Stimulated activated CD4-positive, alpha-beta T cell treated with anti-CD3 and anti-CD28 coated beads, Interleukin-15, amount 100 ng/mL, for 48 hours (primary cell): Measurements from ENCODE around the gene SPTBN4.
"Not testable (repeated sequence)": the region's sequence is repeated elsewhere in the genome, so short reads cannot be mapped to it uniquely, and the experiment has no call there.

Experiments
- DNase-seq, 2 donors: peaks; one replicate each; pipeline ENCODE4 v3.0.0-alpha.2; 2020; ENCODE audit warnings: low read depth in 2 of 2

Gene SPTBN4

DNA sequence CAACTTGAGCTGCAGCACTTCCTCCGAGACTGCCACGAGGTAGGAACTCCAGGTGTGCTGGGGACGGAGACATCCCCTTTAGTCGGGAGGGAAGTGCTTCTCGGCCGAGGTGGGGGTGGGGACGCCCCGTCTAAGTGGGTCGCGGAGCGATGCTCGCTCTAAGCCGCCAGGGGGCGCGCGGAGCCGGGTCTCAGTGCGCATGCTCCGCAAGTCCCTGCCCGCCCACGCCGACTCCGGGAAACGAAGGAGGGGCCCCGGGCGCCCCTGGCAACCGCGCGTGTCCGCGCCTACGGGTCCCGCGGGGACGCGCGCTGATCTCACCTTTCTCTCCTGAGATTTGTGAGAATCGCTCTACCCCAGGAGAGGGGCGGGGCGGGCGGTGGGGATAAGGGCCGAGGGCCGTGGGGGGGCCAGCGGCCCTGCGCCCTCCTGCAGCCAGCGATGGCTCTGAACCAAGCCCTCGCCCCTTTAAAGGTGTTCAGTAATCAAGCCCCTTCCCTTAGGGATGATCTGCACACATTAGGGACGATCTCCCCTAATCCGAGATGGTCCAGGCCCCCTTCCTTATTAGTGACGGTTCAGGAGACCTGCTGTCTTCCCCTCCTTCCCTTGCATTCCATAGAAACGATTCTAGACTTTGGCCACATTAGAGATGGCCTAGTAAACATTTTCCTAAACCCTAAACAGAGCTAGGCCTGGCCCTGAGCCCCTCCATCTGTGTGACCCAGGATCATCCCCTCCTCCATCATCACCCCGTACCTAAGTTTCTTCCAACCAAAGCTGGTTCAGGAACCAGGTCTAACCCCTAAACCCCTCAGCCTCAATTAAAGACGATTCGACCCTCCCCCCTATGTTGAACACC, 62.5 kb downstream of the SPTBN4 start:
- peak; percentile 75 to 82 for DNase-seq

DNA sequence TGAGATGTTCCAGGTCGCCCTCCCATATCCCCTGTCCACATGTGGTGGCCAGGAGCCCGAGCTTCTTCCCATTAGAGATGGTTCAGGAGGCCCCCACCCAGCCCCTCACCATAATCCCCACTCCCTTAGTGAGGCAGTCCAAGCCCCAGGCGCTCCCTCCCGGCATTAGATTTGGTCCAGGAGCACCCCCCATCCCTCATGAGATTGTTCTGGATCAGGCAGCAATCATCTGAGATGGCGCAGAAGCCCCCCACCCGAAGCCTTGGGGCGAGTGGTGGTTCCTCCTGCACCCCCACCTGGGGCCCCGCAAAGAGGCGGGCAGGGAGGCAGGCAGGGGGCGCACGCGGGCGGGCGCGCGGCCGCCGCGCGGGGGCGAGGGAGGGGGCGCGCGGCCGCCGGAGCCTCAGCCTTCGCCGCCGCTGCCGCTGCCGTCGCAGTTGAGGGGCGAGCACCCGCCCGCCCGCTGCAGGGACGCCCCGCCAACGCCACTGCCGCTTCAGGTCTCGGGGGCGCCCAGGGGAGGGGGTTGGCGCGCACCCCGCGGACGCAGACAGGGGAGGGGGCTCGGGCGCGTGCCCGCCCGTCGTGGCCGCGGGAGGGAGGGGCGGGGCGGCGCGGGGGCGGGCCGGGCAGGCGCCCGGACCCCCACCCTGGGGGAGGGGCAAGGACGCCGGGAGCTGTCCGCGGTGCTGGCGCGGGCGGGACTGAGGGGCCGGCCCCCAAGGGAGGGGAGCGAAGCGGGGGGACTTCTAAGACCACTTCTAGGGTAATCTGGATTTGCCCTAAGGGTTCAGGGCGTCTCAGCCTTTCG, 63.5 kb downstream of the SPTBN4 start:
- no peak for DNase-seq

- DNase-seq, result no peak
Measured at GRCh38 chr19:40533508-40533907, 66.7 kb downstream of the SPTBN4 start.

DNA sequence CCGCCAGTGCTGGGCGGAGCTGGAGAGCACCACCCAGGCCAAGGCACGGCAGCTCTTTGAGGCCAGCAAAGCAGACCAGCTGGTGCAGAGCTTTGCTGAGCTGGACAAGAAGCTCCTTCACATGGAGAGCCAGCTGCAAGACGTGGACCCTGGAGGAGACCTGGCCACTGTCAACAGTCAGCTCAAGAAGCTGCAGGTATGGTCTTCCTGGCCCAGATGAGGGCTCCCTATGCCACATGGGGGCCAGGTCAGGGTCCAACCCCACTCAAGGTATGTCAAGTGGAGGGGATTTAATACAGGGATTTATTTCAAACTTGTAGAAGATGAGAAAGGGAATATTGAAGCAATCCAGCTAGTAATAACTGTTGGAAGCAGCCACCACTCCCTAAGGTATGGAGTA, 67.3 kb downstream of the SPTBN4 start:
- DNase-seq, result no peak

GRCh38 chr19:40539070-40539469, 72.3 kb downstream of the SPTBN4 start:
- no peak for DNase-seq

GRCh38 chr19:40542202-40542859, 75.5 kb downstream of the SPTBN4 start:
- no peak for DNase-seq

DNA sequence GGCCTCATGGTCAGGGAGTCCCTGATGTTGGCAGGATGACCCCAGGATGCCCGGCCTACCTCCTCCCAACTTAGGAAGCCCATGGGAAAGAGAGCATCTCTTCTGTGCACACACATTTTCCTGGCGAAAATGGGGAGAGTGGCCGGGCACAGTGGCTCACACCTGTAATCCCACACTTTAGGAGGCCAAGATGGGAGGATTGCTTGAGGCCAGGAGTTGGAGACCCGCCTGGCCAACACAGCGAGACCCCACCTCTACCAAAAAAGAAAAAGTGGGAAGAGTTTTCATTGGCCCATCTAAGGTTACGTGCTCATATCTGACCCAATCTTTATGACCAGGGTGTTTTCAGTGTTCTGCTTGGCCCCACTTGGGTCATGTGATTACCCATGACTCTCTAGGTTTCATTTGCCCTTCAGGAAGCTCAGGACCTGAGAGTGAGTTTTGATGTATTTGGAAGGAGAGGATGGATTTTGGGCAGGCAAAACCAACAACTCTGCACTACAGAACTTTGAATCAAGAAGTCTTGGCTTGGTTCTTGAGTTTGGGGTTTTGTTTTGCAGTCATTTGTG, 76.3 kb downstream of the SPTBN4 start:
- DNase-seq, result no peak

DNA sequence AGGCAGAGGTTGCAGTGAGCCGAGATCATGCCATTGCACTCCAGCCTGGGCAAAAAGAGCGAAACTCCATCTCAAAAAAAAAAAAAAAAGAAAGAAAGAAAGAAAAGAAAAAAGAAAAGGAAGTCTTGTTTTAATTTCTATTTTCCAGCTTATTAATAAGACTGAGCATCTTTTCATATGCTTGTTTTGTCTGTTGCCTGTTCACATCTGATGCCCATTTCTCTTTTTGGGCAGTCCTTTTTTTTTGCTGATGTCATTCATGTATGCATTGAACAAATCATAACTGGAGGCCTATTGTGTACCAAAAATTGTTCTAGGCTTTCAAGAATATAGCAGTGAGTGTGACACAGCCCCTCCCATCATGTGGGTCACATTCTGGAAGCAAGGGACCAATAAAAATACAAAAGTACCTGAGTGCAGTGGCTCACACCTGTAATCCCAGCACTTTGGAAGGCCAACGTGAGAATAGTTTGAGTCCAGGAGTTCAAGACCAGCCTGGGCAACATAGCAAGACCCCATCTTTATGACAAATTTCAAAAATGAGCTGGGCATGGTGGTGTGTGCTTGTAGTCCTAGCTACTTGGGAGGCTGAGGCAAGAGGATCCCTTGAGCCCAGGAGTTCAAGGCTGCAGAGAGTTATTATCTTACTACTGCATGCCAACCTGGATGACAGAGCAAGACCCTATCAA, 79.5 kb downstream of the SPTBN4 start:
- DNase-seq, result not testable (repeated sequence)

GRCh38 chr19:40547190-40547589, 80.4 kb downstream of the SPTBN4 start:
- DNase-seq, result not testable (repeated sequence)

GRCh38 chr19:40547836-40548235, 81.0 kb downstream of the SPTBN4 start:
- DNase-seq, result no peak

DNA sequence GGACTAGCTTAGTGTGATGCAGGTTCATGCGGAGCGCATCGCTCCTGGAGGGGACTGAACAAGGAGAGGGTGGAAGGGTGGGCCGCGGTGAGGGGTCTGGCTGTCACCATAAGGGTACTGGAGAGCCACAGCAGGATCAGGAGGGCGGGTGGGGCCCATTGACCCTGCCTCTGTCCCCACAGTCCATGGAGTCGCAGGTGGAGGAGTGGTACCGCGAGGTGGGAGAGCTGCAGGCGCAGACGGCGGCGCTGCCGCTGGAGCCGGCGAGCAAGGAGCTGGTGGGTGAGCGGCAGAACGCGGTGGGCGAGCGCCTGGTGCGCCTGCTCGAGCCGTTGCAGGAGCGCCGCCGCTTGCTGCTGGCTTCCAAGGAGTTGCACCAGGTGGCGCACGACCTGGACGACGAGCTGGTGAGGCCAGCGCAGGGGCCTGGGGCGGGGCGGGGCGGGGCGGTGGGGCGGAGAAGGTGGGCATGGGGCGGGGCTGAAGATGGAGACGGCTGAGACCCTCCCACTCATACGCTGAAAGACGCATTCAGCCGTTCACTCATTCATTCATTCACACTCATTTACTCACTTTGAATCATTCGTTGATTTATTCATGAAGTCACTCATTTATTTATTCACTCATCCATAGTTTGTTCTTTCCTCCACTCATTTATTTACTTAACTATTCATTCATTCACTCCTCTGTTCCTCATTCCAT, 82.4 kb downstream of the SPTBN4 start:
- DNase-seq, result peak; percentile 55 to 78

DNA sequence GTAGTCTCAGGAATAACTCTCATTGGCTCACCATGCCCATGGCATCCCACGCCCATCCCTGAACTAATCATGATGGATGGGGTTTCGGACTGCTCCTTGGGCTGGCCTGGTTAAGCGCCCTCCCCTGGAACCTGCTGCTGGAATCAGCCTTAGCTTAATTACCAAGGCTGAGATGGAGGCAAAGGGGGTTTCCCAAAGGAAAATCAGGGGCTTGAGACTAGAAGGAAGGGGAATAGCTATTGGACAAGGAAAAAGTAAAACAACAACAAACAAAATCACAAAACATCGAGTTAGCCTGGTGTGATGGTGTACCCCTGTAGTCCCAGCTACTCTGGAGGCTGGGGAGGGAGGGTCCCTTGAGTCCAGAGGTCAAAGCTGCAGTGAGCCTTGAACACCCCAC, 84.2 kb downstream of the SPTBN4 start:
- no peak for DNase-seq

DNA sequence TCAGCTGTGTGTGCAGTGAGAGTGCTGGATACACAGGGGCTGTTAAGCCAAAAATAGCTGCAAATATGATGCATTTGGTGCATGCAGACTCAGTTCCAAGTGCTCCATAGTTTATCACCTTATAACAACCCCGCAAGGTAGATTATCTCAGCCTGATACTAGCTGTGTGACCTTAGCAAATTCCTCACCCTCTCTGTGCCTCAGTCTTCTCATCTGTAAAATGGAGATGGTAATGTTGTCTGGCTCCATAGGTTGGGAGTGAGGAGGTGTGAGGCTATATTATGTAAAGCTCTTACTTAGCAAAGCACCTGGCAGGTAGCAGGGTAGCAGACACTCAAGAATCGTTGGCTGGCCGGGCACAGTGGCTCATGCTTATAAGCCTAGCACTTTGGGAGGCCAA, 86.0 kb downstream of the SPTBN4 start:
- DNase-seq, result no peak

- DNase-seq, result no peak
Measured at GRCh38 chr19:40553885-40554857, 87.4 kb downstream of the SPTBN4 start.

DNA sequence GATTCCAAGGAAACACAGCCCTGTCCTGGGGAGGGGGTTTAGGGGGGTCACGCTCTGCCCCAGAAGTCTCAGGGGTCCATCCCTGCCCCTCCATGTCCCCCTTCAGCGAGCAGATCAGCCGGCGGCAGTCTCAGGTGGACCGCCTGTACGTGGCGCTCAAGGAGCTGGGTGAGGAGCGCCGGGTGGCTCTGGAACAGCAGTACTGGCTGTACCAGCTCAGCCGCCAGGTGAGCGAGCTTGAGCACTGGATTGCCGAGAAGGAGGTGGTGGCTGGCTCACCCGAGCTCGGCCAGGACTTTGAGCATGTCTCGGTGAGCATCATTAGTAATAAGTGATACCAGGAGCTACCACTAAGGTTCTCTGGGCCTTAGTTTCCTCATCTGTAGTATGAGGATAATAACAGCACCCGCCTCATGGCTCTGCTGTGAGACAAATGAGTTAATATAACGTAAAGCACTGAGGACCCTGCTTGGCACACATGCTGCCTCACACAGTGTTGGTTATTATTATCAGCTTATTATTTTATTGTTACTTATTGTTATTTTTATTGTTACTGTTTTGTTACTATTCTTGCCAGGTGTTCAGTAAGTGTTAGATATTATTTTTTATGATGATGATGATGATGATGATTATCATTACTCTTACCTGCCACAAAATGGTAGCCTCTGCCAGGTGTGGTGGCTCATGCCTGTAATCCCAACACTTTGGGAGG, 89.3 kb downstream of the SPTBN4 start:
- no peak for DNase-seq

DNA sequence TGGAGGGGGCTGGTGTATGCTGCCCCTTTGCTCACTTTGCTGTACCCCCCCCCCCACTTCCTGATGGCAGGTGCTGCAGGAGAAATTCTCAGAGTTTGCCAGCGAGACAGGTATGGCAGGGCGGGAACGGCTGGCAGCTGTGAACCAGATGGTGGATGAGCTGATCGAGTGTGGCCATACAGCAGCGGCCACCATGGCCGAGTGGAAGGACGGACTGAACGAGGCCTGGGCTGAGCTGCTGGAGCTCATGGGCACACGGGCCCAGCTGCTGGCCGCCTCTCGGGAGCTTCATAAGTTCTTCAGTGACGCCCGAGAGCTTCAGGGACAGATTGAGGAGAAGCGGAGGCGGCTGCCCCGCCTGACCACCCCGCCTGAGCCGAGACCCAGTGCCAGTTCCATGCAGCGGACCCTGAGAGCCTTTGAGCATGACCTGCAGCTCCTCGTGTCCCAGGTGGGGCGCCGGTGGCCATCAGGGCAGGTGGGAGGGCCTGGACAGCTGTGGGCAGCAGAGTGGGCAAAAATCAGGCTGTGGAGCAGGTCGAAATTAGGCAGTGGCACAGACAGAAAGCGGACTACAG, 90.2 kb downstream of the SPTBN4 start:
- no peak for DNase-seq

GRCh38 chr19:40559394-40559793, 92.6 kb downstream of the SPTBN4 start:
- no peak for DNase-seq

- no peak for DNase-seq
Measured at GRCh38 chr19:40560092-40560507, 93.3 kb downstream of the SPTBN4 start.

- DNase-seq, result no peak
Measured at GRCh38 chr19:40561947-40562346, 95.1 kb downstream of the SPTBN4 start.
